Stimulated activated CD4-positive, alpha-beta T cell treated with anti-CD3 and anti-CD28 coated beads, Interleukin-1b, Interleukin-23, amount 100 ng/mL, for 24 hours (primary cell): ENCODE data around the gene DCAF8.

Experiments
- DNase-seq, 4 experiments: peaks; one replicate each; pipeline ENCODE4 v3.0.0-alpha.2; 2020; ENCODE audit warnings: low read depth in 4 of 4, low spot score in 1 of 4

DCAF8 gene

DNA sequence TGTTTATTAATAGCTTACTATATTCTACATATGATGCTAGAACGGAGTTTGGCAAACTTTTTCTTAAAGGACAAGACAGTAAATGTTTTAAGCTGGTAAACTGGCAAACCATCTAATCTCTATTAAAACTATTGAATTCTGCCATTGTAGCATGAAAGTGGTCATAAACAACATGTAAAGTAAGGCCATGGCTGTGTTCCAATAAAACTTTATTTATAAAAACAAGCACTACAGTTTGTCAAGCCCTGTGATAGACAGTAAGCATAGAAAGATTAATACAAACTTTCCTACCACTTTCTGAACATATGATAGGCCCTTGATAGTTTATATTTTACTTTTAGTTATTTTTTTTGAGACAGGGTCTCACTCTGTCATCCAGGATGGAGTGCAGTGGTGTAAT lies 34.8 kb downstream of the DCAF8 start:
- no peak for DNase-seq

DNA sequence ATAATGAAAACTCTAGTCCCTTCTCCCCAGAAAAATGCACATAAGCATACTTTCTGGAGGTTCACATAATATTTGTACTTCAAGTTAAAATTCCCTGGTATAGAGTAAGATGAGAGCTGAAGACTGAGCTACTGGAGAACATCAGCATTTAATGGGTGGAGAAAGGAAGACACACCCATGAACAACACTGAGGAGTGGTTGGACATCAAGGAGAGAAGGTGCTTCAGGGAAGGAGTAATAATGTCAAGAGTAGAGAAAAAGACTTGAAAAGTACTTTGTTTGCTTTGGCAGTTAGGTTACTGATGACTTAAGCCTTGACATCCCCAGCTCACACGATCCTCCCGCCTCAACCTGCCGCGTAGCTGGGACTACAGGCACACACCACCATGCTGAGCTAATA lies 35.3 kb downstream of the DCAF8 start:
- DNase-seq: no peak

DNA sequence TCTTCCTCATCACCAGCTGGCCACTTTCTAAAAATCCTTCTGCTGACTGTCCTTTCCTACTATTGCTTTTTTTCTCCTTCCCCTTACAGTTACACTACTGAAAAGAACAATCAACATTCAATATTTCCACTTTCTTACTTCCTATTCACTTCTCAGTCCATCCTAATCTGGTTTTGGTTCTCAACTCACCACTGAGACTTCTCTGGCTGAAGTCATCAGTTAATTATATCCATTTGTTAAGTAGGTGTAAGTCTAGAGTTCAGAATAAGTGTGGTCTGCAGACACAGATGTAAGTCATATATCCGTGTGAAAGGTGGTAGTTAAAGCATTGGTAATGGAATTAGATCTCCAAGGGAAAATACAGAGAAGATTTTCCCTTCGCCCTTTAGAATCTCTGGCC lies 35.7 kb downstream of the DCAF8 start:
- DNase-seq: no peak

DNA sequence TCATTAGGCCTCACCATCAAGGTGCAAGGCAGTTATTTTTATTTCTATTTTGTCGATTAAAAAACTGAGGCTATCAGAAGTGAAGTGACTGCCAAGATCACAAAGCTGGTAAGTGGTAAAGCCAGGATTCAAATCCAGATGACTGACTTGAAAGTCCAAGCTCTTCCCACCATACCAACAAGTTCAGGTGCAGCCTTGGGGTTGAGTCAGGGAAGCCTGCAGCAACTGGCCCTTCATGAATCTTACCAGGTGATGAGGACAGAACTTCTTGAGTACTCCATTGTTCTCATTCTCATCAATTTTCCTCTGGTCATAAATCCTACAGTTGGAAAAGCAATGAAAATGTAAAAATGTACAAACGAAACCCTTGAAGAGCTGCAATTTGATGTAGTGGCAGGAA lies 37.0 kb downstream of the DCAF8 start:
- DNase-seq: no peak

DNA sequence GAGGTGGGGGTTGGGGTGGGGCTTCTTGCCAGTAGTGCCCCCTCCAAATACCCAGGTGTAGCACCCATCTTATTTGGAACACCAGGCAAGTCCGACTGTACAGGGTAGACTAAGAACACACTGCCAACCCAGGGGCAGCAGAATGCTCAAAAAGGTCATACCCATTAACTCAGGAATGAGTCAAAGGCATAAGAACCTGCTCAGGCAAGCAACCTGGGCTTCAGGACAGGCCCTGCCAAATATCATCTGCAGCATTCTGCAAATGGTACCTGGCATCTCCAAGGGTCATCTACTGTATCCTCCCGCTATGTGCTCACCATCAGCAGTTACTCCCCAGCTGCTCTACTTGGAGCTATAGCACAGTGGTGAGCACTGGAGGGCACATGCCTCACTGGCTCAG lies 37.7 kb downstream of the DCAF8 start:
- no peak for DNase-seq

DNA sequence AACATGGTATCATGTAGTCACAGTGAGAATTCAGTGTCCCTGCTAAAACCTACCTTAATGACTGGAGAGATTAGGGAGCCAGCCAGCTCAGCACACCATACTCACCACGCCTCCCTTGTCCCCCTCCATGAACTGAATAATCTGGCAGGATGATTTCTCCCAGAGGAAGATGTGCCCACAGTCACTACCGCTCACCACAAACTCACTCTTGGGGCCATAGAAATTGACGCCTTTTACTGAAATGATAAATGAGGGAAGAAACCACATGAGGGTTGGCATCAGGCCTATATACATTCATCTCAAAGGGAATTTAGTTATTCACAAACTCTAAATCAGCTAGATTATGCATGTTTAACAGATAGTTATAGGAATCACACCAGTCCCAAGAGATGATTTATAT lies 39.8 kb downstream of the DCAF8 start:
- no peak for DNase-seq

DNA sequence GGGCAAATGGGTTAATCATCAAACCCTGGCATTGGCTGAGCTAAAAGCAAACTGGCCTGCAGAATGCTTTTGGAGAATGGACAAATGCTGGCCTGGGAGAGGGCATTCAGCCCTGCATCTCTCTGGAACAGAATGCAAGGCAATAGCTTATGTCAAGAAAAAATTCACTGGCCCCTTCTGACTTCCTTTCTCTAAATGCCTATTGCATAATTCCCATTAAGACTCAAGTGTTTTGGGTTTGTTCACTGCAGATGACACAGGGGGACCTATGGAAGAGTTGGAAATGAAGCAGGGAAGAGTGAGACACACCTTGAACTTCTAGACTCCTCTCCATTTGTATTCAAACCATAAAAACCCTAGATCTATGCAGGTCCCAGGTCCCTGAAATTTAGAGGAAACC lies 41.3 kb downstream of the DCAF8 start:
- no peak for DNase-seq

DNA sequence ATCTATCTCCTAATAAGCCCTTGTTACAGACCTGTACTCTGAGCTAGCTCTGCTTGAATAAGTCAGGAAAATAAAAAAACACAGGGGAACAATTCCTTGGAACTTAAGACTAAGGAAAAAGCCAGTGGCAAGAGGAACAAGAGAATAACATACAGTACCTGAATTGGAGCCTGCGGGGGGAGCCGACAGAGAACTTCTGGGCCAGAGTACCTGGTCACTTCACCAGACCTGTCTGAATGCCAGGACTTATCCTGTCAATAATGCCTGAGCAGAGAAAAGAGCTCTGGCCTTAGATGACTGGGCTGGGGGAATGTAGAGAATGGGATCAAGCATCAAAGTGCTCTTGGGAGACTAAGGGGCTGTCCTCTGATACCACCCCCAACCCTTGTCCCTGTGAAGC lies 42.0 kb downstream of the DCAF8 start:
- DNase-seq: no peak

DNA sequence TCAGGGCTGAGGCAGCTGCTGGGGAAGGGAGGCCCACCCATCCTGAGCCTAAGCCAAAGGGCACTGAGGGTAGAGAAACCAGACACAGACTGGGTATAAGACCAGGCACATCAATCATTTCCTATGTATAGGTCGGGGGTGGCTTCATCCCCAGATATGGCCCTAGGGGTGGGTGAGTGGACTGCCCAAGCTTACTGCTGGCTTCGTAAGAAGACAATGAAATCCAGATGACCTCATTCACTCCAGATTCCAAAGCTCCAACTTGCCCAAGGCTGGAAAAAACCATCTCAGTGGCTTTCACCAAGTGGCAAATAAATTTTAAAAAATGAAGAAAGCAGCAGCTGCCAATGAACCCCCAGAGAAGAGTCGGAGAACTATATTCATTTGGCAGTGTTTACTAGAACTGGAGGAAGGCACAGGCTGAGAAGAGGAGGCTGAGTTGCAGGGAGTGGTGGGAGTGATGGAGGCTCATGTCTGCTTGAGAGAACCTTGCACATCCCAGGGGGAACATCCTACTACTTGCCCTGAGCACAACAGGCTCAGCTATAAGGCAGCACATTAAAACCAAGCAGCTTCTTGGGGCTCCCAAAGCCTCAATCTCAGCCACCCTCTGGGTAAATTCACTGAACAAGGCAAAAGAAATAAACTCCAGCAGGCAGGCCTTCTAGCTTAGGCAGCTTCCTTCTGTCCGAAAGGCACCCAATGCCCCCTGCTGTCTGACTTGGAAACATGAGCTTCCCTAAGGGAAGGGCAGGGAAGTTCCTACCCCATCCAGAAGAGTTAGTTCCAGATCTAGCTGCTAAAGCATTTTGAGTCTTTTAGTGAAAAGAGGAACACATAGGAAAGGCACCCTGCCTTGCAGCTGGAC lies 43.1 kb downstream of the DCAF8 start:
- DNase-seq: no peak

DNA sequence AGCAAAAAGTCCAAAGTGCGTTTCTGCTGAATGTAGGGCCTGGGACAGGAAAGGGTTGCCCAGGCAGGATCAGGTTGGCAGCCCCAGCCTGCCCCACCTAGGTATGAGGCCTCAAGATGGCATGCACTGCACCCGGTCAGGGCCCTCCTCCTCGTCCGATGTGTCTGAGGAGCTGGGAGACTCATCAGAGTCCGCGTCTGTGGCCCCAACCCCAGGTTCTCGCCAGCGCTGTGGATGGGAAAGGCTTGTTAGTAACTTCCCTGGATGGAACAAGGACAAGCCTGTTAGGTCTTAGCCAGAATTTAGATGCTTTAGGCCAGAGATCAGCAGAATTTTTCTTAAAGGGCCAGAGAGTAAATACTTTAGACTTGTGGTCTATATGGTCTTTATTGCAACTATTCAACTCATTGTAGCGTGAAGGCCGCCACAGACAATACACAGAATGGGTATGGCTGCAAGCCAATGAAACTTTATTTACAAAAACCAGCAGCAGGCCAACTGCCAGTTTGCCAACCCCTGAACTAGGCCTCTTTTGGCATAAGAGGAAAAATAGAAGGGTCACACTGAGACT lies 44.8 kb downstream of the DCAF8 start:
- no peak for DNase-seq

DNA sequence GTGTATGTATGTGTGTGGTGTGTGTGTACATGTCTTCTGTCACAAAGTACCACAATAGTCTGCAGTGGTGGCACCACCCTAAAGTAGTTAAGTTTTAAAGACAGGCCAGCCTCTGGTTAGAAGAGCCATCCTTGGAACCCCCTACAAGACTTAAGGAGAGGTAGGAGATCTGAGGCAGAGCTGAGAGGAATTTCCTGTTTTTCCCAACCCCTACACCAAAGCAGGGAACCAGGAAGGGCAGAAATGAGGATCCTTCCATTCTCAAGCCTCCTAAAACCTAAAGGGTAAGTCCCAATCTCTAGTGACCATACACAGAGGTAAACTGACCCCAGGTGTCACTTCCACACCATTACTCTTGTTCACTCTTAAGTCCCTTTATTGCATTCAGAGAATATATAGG lies 46.0 kb downstream of the DCAF8 start:
- DNase-seq: no peak

DNA sequence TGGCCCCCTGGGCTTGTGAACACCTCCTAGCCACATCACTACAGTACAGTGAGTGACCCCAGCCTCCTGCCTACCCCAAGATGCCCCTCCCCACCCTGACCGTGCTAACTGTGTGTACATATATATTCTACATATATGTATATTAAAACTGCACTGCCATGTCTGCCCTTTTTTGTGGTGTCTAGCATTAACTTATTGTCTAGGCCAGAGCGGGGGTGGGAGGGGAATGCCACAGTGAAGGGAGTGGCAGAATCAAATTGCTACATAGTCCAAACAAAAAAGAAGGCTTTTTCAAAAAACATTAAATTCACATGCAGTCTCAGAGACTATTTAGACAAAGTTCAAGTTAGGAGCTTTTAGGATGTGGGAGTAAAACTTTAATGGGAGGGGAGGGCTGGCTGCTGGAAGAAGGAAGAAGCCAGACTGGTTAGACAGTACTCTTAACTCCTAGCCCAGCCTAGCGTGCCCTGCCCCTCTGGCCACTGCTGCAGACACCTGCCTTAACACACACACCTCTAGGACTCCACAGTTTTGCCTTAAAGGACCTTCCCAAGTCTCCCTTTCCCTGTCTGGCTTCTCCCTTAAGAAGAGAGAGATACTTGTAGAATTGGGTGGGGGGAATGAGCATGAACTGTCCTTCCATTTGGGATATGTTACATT lies 47.7 kb downstream of the DCAF8 start:
- DNase-seq: no peak

DNA sequence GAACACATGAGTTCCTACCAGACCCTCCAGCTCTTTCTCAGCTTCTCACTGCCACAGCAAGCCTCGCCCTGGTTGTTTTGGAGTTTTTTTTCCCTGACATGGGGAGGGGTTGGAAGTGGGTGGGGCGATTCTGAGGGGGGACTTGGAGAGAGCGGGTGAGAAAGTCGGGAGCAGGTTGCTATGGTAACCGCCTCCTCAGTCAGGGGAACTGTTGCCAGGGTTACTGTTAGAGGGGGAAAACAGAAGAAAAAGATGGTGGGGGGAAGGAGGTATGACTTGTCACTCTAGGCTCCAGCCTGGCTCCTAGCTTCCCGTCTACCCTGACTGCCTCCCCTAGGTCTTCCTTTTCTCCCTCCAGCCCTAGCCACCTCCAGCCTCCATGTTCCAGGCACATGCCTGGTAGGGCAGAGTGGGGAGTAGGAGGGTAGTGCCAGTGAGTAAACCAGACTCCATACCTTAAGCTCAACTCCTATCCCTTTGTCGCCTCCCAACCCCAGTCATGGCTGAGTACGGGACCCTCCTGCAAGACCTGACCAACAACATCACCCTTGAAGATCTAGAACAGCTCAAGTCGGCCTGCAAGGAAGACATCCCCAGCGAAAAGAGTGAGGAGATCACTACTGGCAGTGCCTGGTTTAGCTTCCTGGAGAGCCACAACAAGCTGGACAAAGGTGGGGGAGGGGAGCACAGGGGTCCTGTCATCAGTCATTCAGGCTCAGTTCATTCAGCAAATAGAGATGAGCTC lies 51.1 kb downstream of the DCAF8 start:
- no peak for DNase-seq

DNA sequence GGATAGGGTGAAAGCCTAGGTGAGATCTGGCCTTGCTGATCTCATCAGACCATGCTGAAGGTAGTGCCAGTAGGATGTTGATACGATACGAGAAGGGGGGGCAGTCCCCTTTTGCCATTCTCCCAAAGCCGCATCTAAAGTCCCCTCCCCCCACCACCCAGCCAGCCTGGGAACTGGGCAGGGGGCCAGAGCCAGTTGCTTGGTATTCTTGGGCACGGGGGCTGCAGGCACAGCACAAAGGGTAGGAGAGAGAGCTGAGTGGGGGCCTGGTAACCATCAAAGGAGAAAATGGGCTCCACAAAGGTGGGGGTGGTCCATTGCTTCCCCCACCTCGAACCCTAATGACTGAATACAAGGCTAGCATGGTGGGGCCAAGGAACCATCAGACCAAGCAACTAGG lies 51.8 kb downstream of the DCAF8 start:
- DNase-seq: no peak

DNA sequence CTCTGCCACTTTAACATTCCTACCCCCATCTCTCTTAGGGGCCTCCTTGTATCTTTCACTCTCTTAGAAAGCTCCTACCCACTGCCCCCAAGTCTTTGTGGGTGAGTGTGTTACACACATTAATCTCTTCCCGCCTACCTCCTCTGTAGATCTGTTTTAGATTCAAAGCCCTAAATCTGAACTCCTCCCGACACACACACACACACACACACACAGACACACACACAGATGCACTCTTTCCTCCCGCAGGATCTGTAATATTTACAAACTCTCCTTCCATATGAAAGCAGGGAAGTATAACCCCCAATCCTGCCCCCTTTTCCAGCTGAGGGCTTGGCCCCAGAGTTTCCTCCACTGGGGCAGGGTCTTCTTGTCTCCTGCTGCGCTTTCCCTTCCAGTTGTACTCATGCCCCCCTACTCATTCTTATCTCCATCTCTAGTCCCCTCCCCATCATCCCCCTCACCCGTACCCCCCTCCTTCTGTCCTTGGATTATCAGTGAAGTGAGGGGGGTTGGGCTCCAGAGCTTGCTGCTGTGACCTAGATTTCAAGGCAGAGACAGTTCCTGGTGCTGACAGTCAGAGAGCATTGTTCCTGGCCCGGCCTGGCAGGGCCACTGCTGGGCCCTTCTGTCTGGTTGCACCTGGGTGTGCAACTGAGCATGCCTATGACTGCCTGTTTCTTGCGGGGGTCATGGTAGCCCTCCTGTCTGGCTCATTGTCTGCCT lies 52.9 kb downstream of the DCAF8 start:
- no peak for DNase-seq

DNA sequence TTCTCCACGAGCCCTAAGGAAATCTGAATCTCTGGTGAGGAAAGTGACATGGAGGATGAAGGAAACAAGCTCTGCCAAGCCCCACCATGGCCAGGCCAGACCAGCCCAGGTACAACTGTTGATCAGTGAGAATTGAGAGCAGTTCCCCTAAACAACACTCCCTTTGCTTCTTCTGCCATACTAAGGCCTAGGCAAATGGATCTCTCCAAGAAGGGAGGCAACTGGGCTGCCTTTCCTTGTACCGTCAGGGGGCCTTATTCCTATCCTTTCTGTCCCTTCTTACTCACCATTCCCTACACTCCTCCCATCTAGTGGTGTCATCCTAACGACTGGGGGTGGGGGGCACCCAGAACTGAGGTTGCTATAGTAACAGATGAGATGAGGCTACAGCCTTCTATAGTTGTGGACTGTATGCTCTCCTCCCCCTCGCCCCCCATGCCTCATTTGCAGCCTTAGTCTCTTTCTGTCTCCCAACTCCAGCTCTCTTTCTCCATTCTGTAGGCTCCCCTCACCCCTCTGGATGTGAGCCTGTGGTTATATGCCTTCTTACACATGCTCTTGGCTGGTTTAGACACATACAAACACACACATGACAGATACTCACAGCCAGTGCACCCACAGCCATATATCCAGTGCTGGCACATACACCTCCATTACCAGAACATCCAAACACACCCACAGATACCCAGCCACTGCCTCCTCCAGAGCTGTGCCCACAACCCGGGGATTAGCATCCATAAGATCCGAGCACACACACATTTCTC lies 53.6 kb downstream of the DCAF8 start:
- DNase-seq: no peak

DNA sequence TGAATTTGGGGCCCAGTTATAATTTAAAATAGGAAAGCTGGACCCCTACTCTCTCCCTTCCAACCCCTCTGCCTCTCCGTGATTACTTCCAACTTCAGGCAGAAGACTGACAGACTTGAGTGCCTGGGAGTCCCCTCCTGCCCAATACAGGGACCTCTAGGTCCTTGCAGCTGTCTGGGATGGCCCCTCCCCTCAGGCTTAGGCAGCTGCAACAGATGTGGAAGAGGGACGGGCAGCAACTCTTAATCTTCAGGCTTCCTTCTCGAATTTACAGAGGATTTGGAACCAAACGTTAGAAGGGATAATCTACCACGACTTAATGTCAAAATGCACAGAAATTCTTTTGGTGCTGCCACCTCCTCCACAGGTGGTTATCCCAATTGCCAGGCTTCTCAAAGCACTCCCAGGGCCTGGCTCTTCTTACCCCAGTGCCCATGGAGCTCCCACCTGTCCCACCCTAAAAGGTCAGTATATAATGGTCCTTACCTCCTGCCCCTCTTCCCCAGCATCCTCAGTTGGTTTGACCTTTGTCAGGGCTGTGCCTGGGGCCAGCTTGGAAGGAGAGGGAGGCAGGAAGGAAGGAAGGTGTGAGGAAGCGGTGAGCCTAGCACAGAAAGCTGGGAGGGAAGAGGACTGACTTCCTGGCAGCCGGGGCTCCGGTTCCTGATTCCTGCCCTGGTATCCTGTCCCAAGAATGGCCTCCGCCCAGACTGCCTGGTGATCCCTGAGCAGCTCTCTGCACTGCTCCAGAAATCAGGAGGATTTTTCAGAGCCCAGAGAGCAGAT lies 54.4 kb downstream of the DCAF8 start:
- DNase-seq: no peak

DNA sequence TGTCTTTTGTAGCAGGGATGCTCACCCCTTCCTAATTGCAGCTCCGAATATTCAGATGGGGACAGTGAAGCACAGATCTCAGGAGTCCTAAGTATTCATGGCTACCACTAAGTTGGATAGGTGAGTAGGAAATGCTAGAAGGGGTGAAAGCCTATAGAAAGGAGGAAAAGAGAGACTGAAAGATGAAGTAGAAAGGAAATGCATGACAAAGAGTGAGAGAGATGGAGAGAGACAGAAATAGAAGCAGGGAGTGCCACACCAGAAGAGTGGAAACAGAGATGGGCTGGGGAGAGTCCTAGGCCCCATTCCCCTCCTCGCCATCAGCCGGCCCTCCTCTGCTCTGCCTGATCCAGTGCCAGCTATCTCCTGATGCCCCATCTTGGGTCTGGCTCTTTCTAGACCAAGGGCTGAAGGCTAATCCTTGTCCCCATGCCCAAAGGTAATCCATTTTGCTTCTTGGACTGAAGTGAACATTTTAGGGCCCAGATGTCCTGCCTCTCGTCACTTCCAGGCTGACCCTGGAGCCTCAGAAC lies 55.2 kb downstream of the DCAF8 start:
- DNase-seq: no peak

DNA sequence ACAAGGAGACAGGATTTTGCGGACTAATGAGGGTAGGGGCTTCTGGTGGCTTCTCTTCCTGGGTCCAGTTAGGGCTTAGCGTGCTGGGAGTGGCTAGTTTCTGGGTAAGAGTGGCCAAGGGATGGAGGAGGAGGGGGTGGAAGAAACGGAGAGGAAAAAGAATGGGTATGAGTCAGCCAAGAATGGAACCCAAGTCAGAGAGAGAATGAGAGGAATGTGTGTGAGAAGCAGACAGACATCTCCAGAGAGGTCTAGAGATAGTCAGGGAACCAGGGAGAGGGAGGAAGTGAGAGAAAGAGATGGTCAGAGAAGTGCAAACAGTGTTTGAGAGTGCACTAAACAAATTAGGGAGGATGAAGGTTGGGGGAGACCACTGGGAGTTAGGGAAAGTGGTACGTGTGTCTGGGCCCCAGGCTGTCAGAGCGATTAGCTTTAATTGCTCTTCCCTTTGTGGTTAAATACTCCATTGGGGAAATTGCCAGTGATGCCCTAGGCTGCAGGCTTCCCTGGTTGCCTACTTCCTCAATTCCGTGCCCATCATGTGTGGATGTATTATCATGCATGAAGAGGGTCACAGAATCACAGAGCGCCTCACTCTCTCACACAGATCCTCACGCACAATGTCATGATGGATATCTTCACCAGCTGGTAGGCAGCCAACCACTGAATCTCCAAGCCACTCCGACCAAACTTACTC lies 55.8 kb downstream of the DCAF8 start:
- no peak for DNase-seq
